ENCODE measurements around the gene AGTRAP.

AGTRAP gene

GRCh38 chr1:11790880-11791715 lies 55.2 kb downstream of the AGTRAP start:
- peaks cover 71% of the 10 kb centered on the region for H3K36me3 ChIP-seq
- no peak overlapping the region for H3K4me3 ChIP-seq (ENCODE audit: low read depth in 1 of 2, low read length in 1 of 2)
- no peaks in the 10 kb centered on the region for H3K27me3 ChIP-seq
- H3K27ac ChIP-seq = no peak overlapping the region
- H3K4me1 ChIP-seq (ENCODE audit: control insufficient read depth in 1 of 2, insufficient read depth in 1 of 2, low read depth in 1 of 2, low read length in 1 of 2) = no peaks in the 10 kb centered on the region
- H3K9me3 ChIP-seq = no peaks in the 10 kb centered on the region
- TF ChIP-seq CTCF (IDR thresholded peaks at IDR 0.05) = no peak

- Histone ChIP-seq H3K4me3 (ENCODE audit: low read depth in 1 of 2, low read length in 1 of 2) (no peak overlapping the region), H3K36me3 (peaks cover 77% of the 10 kb centered on the region), H3K27me3 (no peaks in the 10 kb centered on the region), H3K4me1 (ENCODE audit: control insufficient read depth in 1 of 2, insufficient read depth in 1 of 2, low read depth in 1 of 2, low read length in 1 of 2) (no peaks in the 10 kb centered on the region), H3K9me3 (no peaks in the 10 kb centered on the region), H3K27ac (no peak overlapping the region)
- TF ChIP-seq CTCF (IDR thresholded peaks at IDR 0.05) = no peak
Observed at GRCh38 chr1:11792106-11792505, 56.2 kb downstream of the AGTRAP start.

GRCh38 chr1:11793819-11794218 lies 57.9 kb downstream of the AGTRAP start:
- no peaks in the 10 kb centered on the region for H3K9me3 ChIP-seq
- no peak overlapping the region for H3K4me3 ChIP-seq (ENCODE audit: low read depth in 1 of 2, low read length in 1 of 2)
- H3K4me1 ChIP-seq (ENCODE audit: control insufficient read depth in 1 of 2, insufficient read depth in 1 of 2, low read depth in 1 of 2, low read length in 1 of 2) = no peaks in the 10 kb centered on the region
- H3K36me3 ChIP-seq = peaks cover 87% of the 10 kb centered on the region
- no peak for TF ChIP-seq CTCF (IDR thresholded peaks at IDR 0.05)
- no peak overlapping the region for H3K27ac ChIP-seq
- H3K27me3 ChIP-seq = no peaks in the 10 kb centered on the region

GRCh38 chr1:11794446-11795237 lies 58.7 kb downstream of the AGTRAP start:
- Histone ChIP-seq H3K9me3 (no peaks in the 10 kb centered on the region), H3K27ac (no peak overlapping the region), H3K4me1 (ENCODE audit: control insufficient read depth in 1 of 2, insufficient read depth in 1 of 2, low read depth in 1 of 2, low read length in 1 of 2) (no peaks in the 10 kb centered on the region), H3K36me3 (peaks cover 85% of the 10 kb centered on the region), H3K4me3 (ENCODE audit: low read depth in 1 of 2, low read length in 1 of 2) (no peak overlapping the region), H3K27me3 (no peaks in the 10 kb centered on the region)
- TF ChIP-seq CTCF (IDR thresholded peaks at IDR 0.05) = no peak

- H3K4me3 ChIP-seq (ENCODE audit: low read depth in 1 of 2, low read length in 1 of 2) = no peak overlapping the region
- no peak for TF ChIP-seq CTCF (IDR thresholded peaks at IDR 0.05)
- no peaks in the 10 kb centered on the region for H3K4me1 ChIP-seq (ENCODE audit: control insufficient read depth in 1 of 2, insufficient read depth in 1 of 2, low read depth in 1 of 2, low read length in 1 of 2)
- no peaks in the 10 kb centered on the region for H3K9me3 ChIP-seq
- no peaks in the 10 kb centered on the region for H3K27me3 ChIP-seq
- no peak overlapping the region for H3K27ac ChIP-seq
- peaks cover 85% of the 10 kb centered on the region for H3K36me3 ChIP-seq
Observed at GRCh38 chr1:11795238-11795890, 59.4 kb downstream of the AGTRAP start.
